ENCODE measurements around the gene SWSAP1.

The SWSAP1 gene

GRCh38 chr19:11355160-11356073 lies 19.0 kb upstream of the SWSAP1 start, which contains the start of gene PLPPR2:
PLPPR2 (plus strand) TSS chr19:11355432; CDS start chr19:11357674, 2,242 bp downstream.
- DNase-seq (ENCODE audit: low read depth in 2 of 2) = peak; percentile 55 to 70

- no peak for DNase-seq (ENCODE audit: low read depth in 2 of 2)
Measured at GRCh38 chr19:11356074-11356397, 18.4 kb upstream of the SWSAP1 start.

- DNase-seq (ENCODE audit: low read depth in 2 of 2) = no peak
Measured at GRCh38 chr19:11356676-11357550, 17.6 kb upstream of the SWSAP1 start.

- no peak for DNase-seq (ENCODE audit: low read depth in 2 of 2)
Measured at GRCh38 chr19:11359421-11359820, 15.0 kb upstream of the SWSAP1 start.

GRCh38 chr19:11361037-11361770 lies 13.3 kb upstream of the SWSAP1 start:
- no peak for DNase-seq (ENCODE audit: low read depth in 2 of 2)

- DNase-seq (ENCODE audit: low read depth in 2 of 2) = no peak
Measured at GRCh38 chr19:11361771-11362731, 12.4 kb upstream of the SWSAP1 start.

- DNase-seq (ENCODE audit: low read depth in 2 of 2) = no peak
Measured at GRCh38 chr19:11363881-11364280, 10.6 kb upstream of the SWSAP1 start.

GRCh38 chr19:11364296-11364904 lies 10.1 kb upstream of the SWSAP1 start:
- no peak for DNase-seq (ENCODE audit: low read depth in 2 of 2)

GRCh38 chr19:11364935-11365334 lies 9.5 kb upstream of the SWSAP1 start:
- DNase-seq (ENCODE audit: low read depth in 2 of 2) = no peak

GRCh38 chr19:11365557-11366117 lies 8.8 kb upstream of the SWSAP1 start:
- no peak for DNase-seq (ENCODE audit: low read depth in 2 of 2)

- DNase-seq (ENCODE audit: low read depth in 2 of 2) = no peak
Measured at GRCh38 chr19:11367528-11367927, 6.9 kb upstream of the SWSAP1 start.

- DNase-seq (ENCODE audit: low read depth in 2 of 2) = no peak
Measured at GRCh38 chr19:11370744-11371143, 3.7 kb upstream of the SWSAP1 start.

- no peak for DNase-seq (ENCODE audit: low read depth in 2 of 2)
Measured at GRCh38 chr19:11373166-11373884, 1.1 kb upstream of the SWSAP1 start.

- no peak for DNase-seq (ENCODE audit: low read depth in 2 of 2)
Measured at GRCh38 chr19:11373885-11374432, 507 bp upstream of the SWSAP1 start.

- DNase-seq (ENCODE audit: low read depth in 2 of 2) = peak; percentile 25 to 49
Measured at GRCh38 chr19:11375143-11375948, 880 bp downstream of the SWSAP1 start.

- DNase-seq (ENCODE audit: low read depth in 2 of 2) = no peak
Measured at GRCh38 chr19:11377237-11377636, 2.8 kb downstream of the SWSAP1 start.

GRCh38 chr19:11377756-11378155 lies 3.3 kb downstream of the SWSAP1 start:
- DNase-seq (ENCODE audit: low read depth in 2 of 2) = no peak
